GM12878 (cell line): ENCODE results near the gene SPATA12. TPM values are rescaled to one million over a fixed set of nuclear protein-coding genes. Genes with fewer than 3 reads are reported as not detected.

Experiments used
- ATAC-seq: fragments of 200-7000 bp; cut with Tn5 transposase; 3 replicates; pipeline ENCODE4 v1.9.1; 2020; ENCODE audit warnings: mild to moderate bottlenecking, moderate library complexity
- BruUV-seq: library from RNA; stranded (reverse); fragments of 400-500 nt; replicated peaks from 2 replicates; lab custom pipeline; 2021; lab: Mats Ljungman, UMichigan
- CTCF ChIA-PET: fragments of 300-600 bp; sonication (Branson Sonifier 250); formaldehyde crosslinking; extraction: SDS; loops from one replicate; lab custom pipeline; 2021; ENCODE audit warnings: inconsistent platforms; lab: Yijun Ruan, JAX
- POLR2A ChIA-PET: fragments of 350-600 bp; formaldehyde crosslinking; extraction: SDS; loops from one replicate; lab custom pipeline; 2021; ENCODE audit warnings: inconsistent platforms; lab: Charles Lee
- RAD21 ChIA-PET: fragments of 300-600 bp; sonication (Branson Sonifier 250); formaldehyde crosslinking; loops from one replicate; lab custom pipeline; 2023; ENCODE audit warnings: antibody characterized with exemption; ENCODE audit not compliant: unreplicated experiment; lab: Charles Lee
- SMC1A ChIA-PET: fragments of 300-600 bp; sonication (Branson Sonifier 250); formaldehyde crosslinking; loops from one replicate; lab custom pipeline; 2023; ENCODE audit not compliant: unreplicated experiment, uncharacterized antibody; lab: Charles Lee
- DNase-seq: peaks from one replicate; pipeline ENCODE4 v3.0.0-alpha.2; 2011; ENCODE audit warnings: low read depth, low spot score
- FAIRE-seq: peaks from 3 replicates; lab custom pipeline; 2011; peaks lifted over from hg19 to GRCh38; lab: Jason Lieb, UNC
- H2AFZ ChIP-seq: 2 replicates; pipeline ENCODE4 v1.6.0; 2011; ENCODE audit warnings: low read depth, low read length, control low read depth; ENCODE audit not compliant: control insufficient read depth
- H3K27ac ChIP-seq: 2 replicates; pipeline ENCODE4 v1.5.1; 2011; ENCODE audit warnings: control low read depth; ENCODE audit not compliant: control insufficient read depth, insufficient read depth
- H3K27me3 ChIP-seq, 2 experiments: replicated peaks in 1 of 2; 2 replicates each; pipeline versions ENCODE4 v1.6.0 to v1.6.1; 2011; ENCODE audit warnings: low read length in 1 of 2; ENCODE audit not compliant: control insufficient read depth in 2 of 2, insufficient read depth in 2 of 2
- H3K36me3 ChIP-seq, 2 experiments: 2 replicates each; pipeline ENCODE4 v1.5.1; 2011; ENCODE audit warnings: low read length in 1 of 2; ENCODE audit not compliant: control insufficient read depth in 2 of 2, insufficient read depth in 2 of 2
- H3K4me1 ChIP-seq: 2 replicates; pipeline ENCODE4 v1.6.1; 2011; ENCODE audit warnings: mild to moderate bottlenecking, low read length, moderate library complexity, mixed read lengths; ENCODE audit not compliant: control insufficient read depth, insufficient read depth
- H3K4me2 ChIP-seq: 2 replicates; pipeline ENCODE4 v1.6.0; 2011; ENCODE audit warnings: control low read depth; ENCODE audit not compliant: control insufficient read depth, insufficient read depth
- H3K4me3 ChIP-seq: fragments of 200-600 bp; sonication (generic); 2 replicates; pipeline ENCODE4 v1.5.1; 2016
- H3K79me2 ChIP-seq: 2 replicates; pipeline ENCODE4 v1.6.0; 2011; ENCODE audit warnings: low read length; ENCODE audit not compliant: control insufficient read depth, insufficient read depth
- H3K9ac ChIP-seq: 2 replicates; pipeline ENCODE4 v1.8.0; 2011; ENCODE audit warnings: low read length, control low read depth, mixed read lengths; ENCODE audit not compliant: control insufficient read depth, insufficient read depth
- H3K9me3 ChIP-seq: replicated peaks from 3 replicates; pipeline ENCODE4 v1.5.1; 2011; ENCODE audit warnings: mild to moderate bottlenecking, low read length; ENCODE audit not compliant: control insufficient read depth, insufficient read depth
- H4K20me1 ChIP-seq: 2 replicates; pipeline ENCODE4 v1.6.0; 2011; ENCODE audit not compliant: control insufficient read depth, insufficient read depth
- BCL3 ChIP-seq: IDR thresholded peaks from 2 replicates; pipeline ENCODE4 v1.6.1; 2011; ENCODE audit warnings: borderline replicate concordance, low read depth, mild to moderate bottlenecking, moderate library complexity, low read length; ENCODE audit not compliant: insufficient read depth, poor library complexity, severe bottlenecking
- CBFB ChIP-seq: IDR thresholded peaks from 2 replicates; pipeline ENCODE4 v1.6.1; 2016; ENCODE audit warnings: antibody characterized with exemption, low read depth
- FOS ChIP-seq: IDR thresholded peaks from 3 replicates; pipeline ENCODE4 v1.6.1; 2011; ENCODE audit warnings: borderline replicate concordance; ENCODE audit not compliant: insufficient read length; ENCODE audit errors: extremely low read depth
- JUNB ChIP-seq: IDR thresholded peaks from 2 replicates; pipeline ENCODE4 v1.6.1; 2016; ENCODE audit warnings: antibody characterized with exemption, mild to moderate bottlenecking
- MYB ChIP-seq: fragments of 150-350 bp; IDR thresholded peaks from 2 replicates; pipeline ENCODE4 v1.6.1; 2014; ENCODE audit warnings: mild to moderate bottlenecking, low read depth, low read length, borderline replicate concordance
- NFYB ChIP-seq: IDR thresholded peaks from 2 replicates; pipeline ENCODE4 v1.6.1; 2011; ENCODE audit warnings: low read depth, mild to moderate bottlenecking, low read length, improper control_type of control experiment, moderate library complexity; ENCODE audit not compliant: insufficient read depth
- POU2F2 ChIP-seq: IDR thresholded peaks from 3 replicates; pipeline ENCODE4 v1.6.1; 2011; ENCODE audit warnings: low read depth, mild to moderate bottlenecking, low read length, borderline replicate concordance
- PRDM15 ChIP-seq: fragments of 450-650 bp; formaldehyde crosslinking; IDR thresholded peaks from 2 replicates; pipeline ENCODE4 v1.4.0; 2020; ENCODE audit warnings: mild to moderate bottlenecking, moderate library complexity
- SUPT20H ChIP-seq: IDR thresholded peaks from 2 replicates; pipeline ENCODE4 v1.6.1; 2011; ENCODE audit warnings: low read depth, mild to moderate bottlenecking, low read length, moderate library complexity, borderline replicate concordance; ENCODE audit not compliant: control insufficient read depth
- TCF3 ChIP-seq: IDR thresholded peaks from 2 replicates; pipeline ENCODE4 v1.6.1; 2012; ENCODE audit warnings: low read depth, mild to moderate bottlenecking, low read length, borderline replicate concordance; ENCODE audit not compliant: insufficient read depth
- USF1 ChIP-seq: IDR thresholded peaks from 2 replicates; pipeline ENCODE4 v1.6.1; 2011; ENCODE audit warnings: borderline replicate concordance, low read depth, mild to moderate bottlenecking, moderate library complexity, mixed read lengths, low read length; ENCODE audit not compliant: insufficient read depth; ENCODE audit errors: extremely low read length
- WGBS: methylation state at CpG from one replicate; pipeline ENCODE4 v1.1.6; 2016; ENCODE audit warnings: low lambda C conversion rate; ENCODE audit not compliant: insufficient replicate concordance, insufficient coverage; ENCODE audit errors: missing lambda C conversion rate; 5-methylcytosine and 5-hydroxymethylcytosine counted together
- in situ Hi-C: fragments of 300-500 bp; cut with MboI; formaldehyde crosslinking; loops from 9 replicates; pipeline ENCODE4 v1.14.3; 2018; ENCODE audit warnings: mixed read lengths
- intact Hi-C: fragments of 100-400 bp; cut with micrococcal nuclease; formaldehyde crosslinking; loops from one replicate; pipeline ENCODE4 v1.14.2; 2022; ENCODE audit not compliant: unreplicated experiment
- polyA plus RNA-seq, 11 experiments: library from polyadenylated mRNA; depleted of rRNA in 4 of 11; unstranded in 6 of 11; stranded (reverse) in 5 of 11; fragments of >200 nt; fragmentation: Nextera tagmentation in 4 of 11; fragmentation: Illumina TruSeq in 1 of 11; extraction: Ambion mirVana in 4 of 11; extraction: Trizol in 1 of 11; gene quantifications; 1 replicate in 1 of 11; 2 replicates in 10 of 11; pipeline versions ENCODE4 v1.2.1 to v1.2.3, GENCODE V29; 2011 to 2016; ENCODE audit warnings: inconsistent platforms in 2 of 11, missing spikeins in 2 of 11, low read depth in 1 of 11
- total RNA-seq, 4 experiments: library from RNA; depleted of rRNA in 3 of 4; stranded (reverse); fragments of >200 nt in 3 of 4; fragmentation: Illumina TruSeq in 1 of 4; extraction: Trizol in 1 of 4; gene quantifications; 2 replicates each; pipeline versions ENCODE4 v1.2.1 to v1.2.3, GENCODE V29; 2013 to 2021

SPATA12 gene
- total and polyA plus RNA-seq, 10 of the 15 experiments (the other 5 are each of a cell fraction or from before 2014, with no cell fraction given) = 0.03 to 0.69 (median 0.37) TPM

- ChIA-PET SMC1A (interaction anchor here (1.2 to 1.4 kb wide), 2 partner anchors 9 to 46 kb away, joined by 3 to 4 read pairs; no protein-coding TSS in a partner anchor), RAD21 (interaction anchor here (0.6 kb wide), 1 partner anchor 11 kb away, joined by 3 read pairs; no protein-coding TSS in a partner anchor), POLR2A (no interaction called here), CTCF (interaction anchor here (1.4 to 6.4 kb wide), 3 partner anchors 62 to 78 kb away, joined by 4 to 29 read pairs (median 5); no protein-coding TSS in a partner anchor)
- no peaks in the 10 kb centered on the region for H3K27me3 ChIP-seq
- H3K4me3 ChIP-seq = no peak overlapping the region
- no peak overlapping the region for H2AFZ ChIP-seq
- H4K20me1 ChIP-seq = no peaks in the 10 kb centered on the region
- no peak for TF ChIP-seq JUNB
- TF ChIP-seq SUPT20H = no peak
- no peak for TF ChIP-seq BCL3
- no peak for TF ChIP-seq POU2F2
- TF ChIP-seq CBFB = no peak
- TF ChIP-seq FOS = no peak
- no peak for TF ChIP-seq TCF3
- TF ChIP-seq USF1 = no peak
- no peak for TF ChIP-seq MYB
- TF ChIP-seq PRDM15 (CRISPR knock-in tag) = no peak
- no peak for TF ChIP-seq NFYB
- in situ Hi-C loops (no loop called here), intact Hi-C loops (loop anchor here (10.0 kb wide), 1 partner anchor 362 kb away; no protein-coding TSS in a partner anchor)
- WGBS = 97% methylated on average over 6 of the region's 6 CpGs
- BruUV-seq = no TSS peak
- no peak for DNase-seq
- ATAC-seq = no peak
- FAIRE-seq = no peak
- H3K4me2 ChIP-seq = no peak overlapping the region
- H3K36me3 ChIP-seq = no peaks in the 10 kb centered on the region
- H3K79me2 ChIP-seq = no peaks in the 10 kb centered on the region
- H3K4me1 ChIP-seq = peaks cover 4% of the 10 kb centered on the region
- no peaks in the 10 kb centered on the region; the same call in 1 of the 3 replicates for H3K9me3 ChIP-seq
- H3K9ac ChIP-seq = no peak overlapping the region
- no peak overlapping the region for H3K27ac ChIP-seq
Measured at GRCh38 chr3:57066471-57066870, 6.0 kb downstream of the SPATA12 start.
